B cell (primary cell): ENCODE results near the gene UCP2. TPM values are rescaled to one million over a fixed set of nuclear protein-coding genes. Genes with fewer than 3 reads are reported as not detected.

Experiments used
- ATAC-seq: fragments of 200-7000 bp; cut with Tn5 transposase; one replicate; pipeline ENCODE4 v1.10.0; 2021; ENCODE audit warnings: low read depth, mild to moderate bottlenecking, moderate number of reproducible peaks, moderate library complexity
- CTCF ChIA-PET: fragments of 350-600 bp; sonication (Branson Sonifier 250); formaldehyde crosslinking; loops from one replicate; lab custom pipeline; 2021; ENCODE audit warnings: antibody characterized with exemption, inconsistent platforms; lab: Charles Lee
- POLR2A ChIA-PET: fragments of 350-600 bp; sonication (Branson Sonifier 250); formaldehyde crosslinking; loops from one replicate; lab custom pipeline; 2021; ENCODE audit warnings: antibody characterized with exemption; lab: Charles Lee
- DNase-seq: peaks from one replicate; pipeline ENCODE4 v3.0.0; 2013
- H2AFZ ChIP-seq: 2 replicates; pipeline ENCODE4 v1.6.1; 2012; ENCODE audit warnings: mild to moderate bottlenecking, low read depth, low read length; ENCODE audit not compliant: insufficient read depth, poor library complexity, severe bottlenecking
- H3K27ac ChIP-seq, 2 donors: 1 replicate in 1 of 2; 2 replicates in 1 of 2; pipeline ENCODE4 v1.5.1; 2012 to 2013; ENCODE audit warnings: low read length in 2 of 2, mild to moderate bottlenecking in 2 of 2, moderate library complexity in 1 of 2
- H3K27me3 ChIP-seq, 4 experiments: fragments of 200-600 bp in 1 of 4; sonication (generic) in 1 of 4; replicated peaks in 1 of 4; 1 replicate in 2 of 4; 2 replicates in 2 of 4; pipeline versions ENCODE4 v1.6.1 to v1.7.0; 2013 to 2016; ENCODE audit warnings: low read length in 3 of 4, mild to moderate bottlenecking in 2 of 4, mixed read lengths in 1 of 4, moderate library complexity in 1 of 4; ENCODE audit not compliant: insufficient read depth in 4 of 4, control insufficient read depth in 3 of 4; ENCODE audit errors: control extremely low read depth in 1 of 4
- H3K36me3 ChIP-seq, 2 experiments: replicated peaks in 1 of 2; 1 replicate in 1 of 2; 2 replicates in 1 of 2; pipeline versions ENCODE4 v1.6.1 to v1.7.1; 2013; ENCODE audit warnings: low read length in 1 of 2; ENCODE audit not compliant: insufficient read depth in 2 of 2, control insufficient read depth in 1 of 2; ENCODE audit errors: control extremely low read depth in 1 of 2, extremely low read depth in 1 of 2
- H3K4me1 ChIP-seq, 2 donors: fragments of 200-600 bp in 1 of 2; sonication (generic) in 1 of 2; 1 replicate in 1 of 2; 2 replicates in 1 of 2; pipeline versions ENCODE4 v1.5.1 to v1.6.1; 2013 to 2017; ENCODE audit warnings: low read length in 2 of 2; ENCODE audit not compliant: control insufficient read depth in 2 of 2, insufficient read depth in 2 of 2
- H3K4me2 ChIP-seq: replicated peaks from 2 replicates; pipeline ENCODE3; 2012; ENCODE audit warnings: mild to moderate bottlenecking, low read depth, low read length; ENCODE audit not compliant: poor library complexity, severe bottlenecking
- H3K4me3 ChIP-seq, 5 experiments: fragments of 200-600 bp in 1 of 5; sonication (generic) in 1 of 5; 1 replicate in 3 of 5; 2 replicates in 2 of 5; pipeline versions ENCODE4 v1.5.1 to v1.7.0; 2011 to 2016; ENCODE audit warnings: low read length in 4 of 5, mild to moderate bottlenecking in 4 of 5, low read depth in 2 of 5, control low read depth in 1 of 5, moderate library complexity in 1 of 5; ENCODE audit not compliant: insufficient read depth in 1 of 5; ENCODE audit errors: control extremely low read depth in 1 of 5, extremely low read depth in 1 of 5
- H3K79me2 ChIP-seq: fragments of 200-600 bp; sonication (generic); one replicate; pipeline ENCODE4 v1.6.0; 2016; ENCODE audit warnings: low read length; ENCODE audit not compliant: control insufficient read depth, insufficient read depth
- H3K9ac ChIP-seq: fragments of 200-600 bp; sonication (generic); 2 replicates; pipeline ENCODE4 v1.6.1; 2017; ENCODE audit warnings: mild to moderate bottlenecking, low read length, moderate library complexity
- H3K9me3 ChIP-seq, 3 donors: one replicate each; pipeline versions ENCODE4 v1.6.1 to v1.7.1; 2013; ENCODE audit warnings: low read length in 2 of 3; ENCODE audit not compliant: control insufficient read depth in 2 of 3, insufficient read depth in 1 of 3; ENCODE audit errors: control extremely low read depth in 1 of 3
- H4K20me1 ChIP-seq: 2 replicates; pipeline ENCODE4 v1.6.0; 2012; ENCODE audit warnings: mild to moderate bottlenecking, low read length; ENCODE audit not compliant: insufficient read depth, control insufficient read depth, poor library complexity, severe bottlenecking
- H3K27ac Mint-ChIP-seq: one replicate; pipeline ENCODE4 v1.8.0; 2021; ENCODE audit warnings: mixed read lengths
- H3K27me3 Mint-ChIP-seq: one replicate; pipeline ENCODE4 v1.8.0; 2021; ENCODE audit warnings: mixed read lengths
- H3K4me1 Mint-ChIP-seq: one replicate; pipeline ENCODE4 v1.8.0; 2021; ENCODE audit warnings: mixed read lengths
- H3K4me3 Mint-ChIP-seq: one replicate; pipeline ENCODE4 v1.8.0; 2021; ENCODE audit warnings: mixed read lengths
- H3K9me3 Mint-ChIP-seq: one replicate; pipeline ENCODE4 v1.8.0; 2022; ENCODE audit warnings: mixed read lengths; ENCODE audit not compliant: insufficient read depth
- EZH2 ChIP-seq: IDR thresholded peaks from 2 replicates; pipeline ENCODE4 v1.6.1; 2012; ENCODE audit warnings: borderline replicate concordance, low read depth, mild to moderate bottlenecking, moderate library complexity, low read length; ENCODE audit not compliant: insufficient read depth, poor library complexity, severe bottlenecking
- whole genome bisulfite sequencing: methylation state at CpG from one replicate; pipeline ENCODE4 v1.1.5; 2013; ENCODE audit warnings: missing lambda C conversion rate; ENCODE audit not compliant: insufficient coverage; 5-methylcytosine and 5-hydroxymethylcytosine counted together
- intact Hi-C: fragments of 100-400 bp; cut with micrococcal nuclease; formaldehyde crosslinking; loops from one replicate; pipeline ENCODE4 v1.10.0; 2022
- polyA plus RNA-seq: library from polyadenylated mRNA; depleted of rRNA; stranded (reverse); fragments of >200 nt; gene quantifications from 2 replicates; pipeline ENCODE4 v1.2.3, GENCODE V29; 2012
- total RNA-seq, 2 donors: library from RNA; stranded (reverse); fragments of 120-200 nt in 1 of 2; gene quantifications; 1 replicate in 1 of 2; 2 replicates in 1 of 2; pipeline versions ENCODE4 v1.2.3 to v1.2.4, GENCODE V29; 2013 to 2022
- TF ChIP-seq, protein P1 (sequence below): fragments of 200-600 bp; IDR thresholded peaks from one replicate; pipeline ENCODE4 v1.8.0; 2022; ENCODE audit warnings: antibody characterized with exemption, mild to moderate bottlenecking

UCP2 gene
- total and polyA plus RNA-seq, 2 donors (not counting 1 experiment from before 2014, with no cell fraction given): 613 to 697 TPM

DNA sequence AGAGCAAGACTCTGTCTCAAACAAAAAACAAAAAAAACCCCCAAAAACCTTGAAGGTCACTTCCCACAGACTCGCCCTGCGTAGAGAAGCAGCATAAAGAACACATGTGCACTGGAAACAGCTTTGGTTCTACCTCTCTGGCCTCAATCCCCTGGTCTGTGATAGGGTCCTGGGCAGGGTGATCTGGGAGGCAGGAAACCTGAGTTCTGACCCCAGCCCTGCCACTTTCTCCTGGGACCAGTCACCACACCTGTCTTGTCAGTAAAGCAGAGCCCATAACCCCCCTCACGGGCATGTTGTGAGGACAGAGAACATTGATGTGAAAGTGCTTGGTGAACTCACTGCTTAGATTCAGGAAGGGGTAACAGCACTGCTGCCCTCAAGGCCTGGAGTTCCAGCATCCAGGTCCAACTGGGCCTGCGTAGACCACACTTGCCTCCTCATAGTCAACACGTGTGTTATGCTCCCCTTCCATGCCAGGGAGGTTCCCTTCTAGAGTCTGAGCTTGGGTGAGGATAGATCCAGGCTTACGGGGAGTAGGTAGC is 11.4 kb downstream of the UCP2 start:
- Histone ChIP-seq H3K79me2 (no peaks in the 10 kb centered on the region), H3K27ac (peak overlapping the region; percentile 61 to 78), H3K27me3 (no peaks in the 10 kb centered on the region), H3K4me2 (peak overlapping the region; percentile 29), H4K20me1 (peaks cover 33% of the 10 kb centered on the region), H3K36me3 (peaks cover 3 to 23% of the 10 kb centered on the region in 2 experiments), H3K9ac (no peak overlapping the region), H3K4me1 (peaks cover 77 to 86% of the 10 kb centered on the region in 2 donors), H3K9me3 (no peaks in the 10 kb centered on the region), H3K4me3 (no peak overlapping the region), H2AFZ (no peak overlapping the region)
- DNase-seq (peak; percentile 62), ATAC-seq (peak; percentile 9)
- ChIA-PET POLR2A (interaction anchor here (0.5 to 9.4 kb wide), 6 partner anchors 10 to 123 kb away, joined by 3 to 155 read pairs (median 4); partner anchors contain the start of gene UCP2), CTCF (interaction anchor here (1.2 to 9.9 kb wide), 2 partner anchors 10 to 63 kb away, joined by 3 to 97 read pairs; partner anchors contain the start of gene UCP2)
- intact Hi-C loops: no loop called here
- no peak for TF ChIP-seq EZH2
- TF ChIP-seq, protein P1, sequence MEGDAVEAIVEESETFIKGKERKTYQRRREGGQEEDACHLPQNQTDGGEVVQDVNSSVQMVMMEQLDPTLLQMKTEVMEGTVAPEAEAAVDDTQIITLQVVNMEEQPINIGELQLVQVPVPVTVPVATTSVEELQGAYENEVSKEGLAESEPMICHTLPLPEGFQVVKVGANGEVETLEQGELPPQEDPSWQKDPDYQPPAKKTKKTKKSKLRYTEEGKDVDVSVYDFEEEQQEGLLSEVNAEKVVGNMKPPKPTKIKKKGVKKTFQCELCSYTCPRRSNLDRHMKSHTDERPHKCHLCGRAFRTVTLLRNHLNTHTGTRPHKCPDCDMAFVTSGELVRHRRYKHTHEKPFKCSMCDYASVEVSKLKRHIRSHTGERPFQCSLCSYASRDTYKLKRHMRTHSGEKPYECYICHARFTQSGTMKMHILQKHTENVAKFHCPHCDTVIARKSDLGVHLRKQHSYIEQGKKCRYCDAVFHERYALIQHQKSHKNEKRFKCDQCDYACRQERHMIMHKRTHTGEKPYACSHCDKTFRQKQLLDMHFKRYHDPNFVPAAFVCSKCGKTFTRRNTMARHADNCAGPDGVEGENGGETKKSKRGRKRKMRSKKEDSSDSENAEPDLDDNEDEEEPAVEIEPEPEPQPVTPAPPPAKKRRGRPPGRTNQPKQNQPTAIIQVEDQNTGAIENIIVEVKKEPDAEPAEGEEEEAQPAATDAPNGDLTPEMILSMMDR: no peak
- Mint-ChIP-seq H3K4me3 (peak overlapping the region; percentile 69), H3K4me1 (peaks cover 83% of the 10 kb centered on the region), H3K27ac (peak overlapping the region; percentile 96), H3K27me3 (no peaks in the 10 kb centered on the region), H3K9me3 (no peaks in the 10 kb centered on the region)
- 27% methylated on average over 3 of the region's 6 CpGs for WGBS
